Femur (tissue), 1 donor: ENCODE results near the gene MAPK8IP1.

Experiments used
- DNase-seq: peaks from one replicate; pipeline ENCODE4 v3.0.0-alpha.2; 2017

Gene MAPK8IP1

DNA sequence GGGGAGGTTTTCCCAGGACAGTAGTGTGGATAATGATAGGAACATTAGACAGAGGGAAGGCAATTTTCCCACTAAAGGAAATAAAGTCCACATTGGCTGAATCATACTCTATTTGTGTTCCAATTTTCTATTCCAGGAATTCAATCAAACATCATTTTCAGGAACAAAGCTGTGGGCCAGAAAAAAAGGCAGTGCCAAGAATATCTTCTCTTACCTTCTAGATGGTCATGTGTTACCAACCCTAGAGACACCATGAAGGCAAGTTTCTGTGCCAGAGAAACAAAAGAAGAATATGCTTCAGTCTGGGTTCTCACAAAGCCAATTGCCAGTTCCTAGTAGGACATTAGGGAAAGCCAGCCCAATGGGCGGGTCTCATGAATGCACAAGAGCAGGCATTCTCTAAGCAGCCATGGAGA lies 64.5 kb downstream of the MAPK8IP1 start:
- DNase-seq: no peak
